H9 (cell line): ENCODE measurements around the gene WIF1. TPM values are rescaled to one million over a fixed set of nuclear protein-coding genes. Genes with fewer than 3 reads are reported as not detected.

Experiments used
- DNase-seq: peaks from one replicate; pipeline ENCODE4 v3.0.0-alpha.2; 2017
- H2AFZ ChIP-seq: one replicate; pipeline ENCODE4 v1.6.1; 2013; ENCODE audit warnings: mild to moderate bottlenecking, low read length, control low read depth, moderate library complexity
- H2AK5ac ChIP-seq: 2 replicates; pipeline ENCODE4 v1.6.1; 2013; ENCODE audit warnings: low read length, control low read depth, mixed read lengths; ENCODE audit not compliant: insufficient read length
- H2BK120ac ChIP-seq: one replicate; pipeline ENCODE4 v1.6.1; 2013; ENCODE audit warnings: low read depth, mild to moderate bottlenecking, low read length, control low read depth, inconsistent platforms; ENCODE audit not compliant: poor library complexity, severe bottlenecking
- H2BK12ac ChIP-seq: 2 replicates; pipeline ENCODE4 v1.6.1; 2013; ENCODE audit warnings: low read length, control low read depth, mixed read lengths, low read depth; ENCODE audit not compliant: insufficient read length
- H2BK15ac ChIP-seq: 2 replicates; pipeline ENCODE4 v1.6.1; 2013; ENCODE audit warnings: low read depth, low read length, control low read depth
- H2BK20ac ChIP-seq: one replicate; pipeline ENCODE4 v1.6.1; 2013; ENCODE audit warnings: low read depth, mild to moderate bottlenecking, low read length, control low read depth, inconsistent platforms; ENCODE audit not compliant: poor library complexity, severe bottlenecking
- H2BK5ac ChIP-seq: 2 replicates; pipeline ENCODE4 v1.6.1; 2013; ENCODE audit warnings: low read length, control low read depth, mixed read lengths; ENCODE audit not compliant: insufficient read length
- H3K14ac ChIP-seq: 2 replicates; pipeline ENCODE4 v1.6.1; 2013; ENCODE audit warnings: low read length, control low read depth; ENCODE audit not compliant: insufficient read depth
- H3K18ac ChIP-seq: 2 replicates; pipeline ENCODE4 v1.6.1; 2013; ENCODE audit warnings: low read depth, mild to moderate bottlenecking, mixed read lengths, low read length, control low read depth; ENCODE audit not compliant: insufficient read length
- H3K23ac ChIP-seq: 2 replicates; pipeline ENCODE4 v1.6.1; 2013; ENCODE audit warnings: low read length, control low read depth, mixed read lengths, low read depth; ENCODE audit not compliant: insufficient read length
- H3K23me2 ChIP-seq: 2 replicates; pipeline ENCODE4 v1.6.1; 2013; ENCODE audit warnings: low read depth, mild to moderate bottlenecking, mixed read lengths, low read length, control low read depth; ENCODE audit not compliant: insufficient read length, poor library complexity, severe bottlenecking
- H3K27ac ChIP-seq: 2 replicates; pipeline ENCODE4 v1.5.1; 2013; ENCODE audit warnings: low read length, control low read depth, mixed read lengths, low read depth; ENCODE audit not compliant: insufficient read length
- H3K27me3 ChIP-seq: 2 replicates; pipeline ENCODE4 v1.6.1; 2013; ENCODE audit warnings: low read length, control low read depth, inconsistent platforms; ENCODE audit not compliant: insufficient read depth
- H3K4ac ChIP-seq: 2 replicates; pipeline ENCODE4 v1.6.1; 2013; ENCODE audit warnings: low read depth, mild to moderate bottlenecking, control low read depth, inconsistent platforms, low read length, moderate library complexity
- H3K4me1 ChIP-seq: 2 replicates; pipeline ENCODE4 v1.6.1; 2013; ENCODE audit warnings: low read length, control low read depth, inconsistent platforms; ENCODE audit not compliant: insufficient read depth
- H3K4me2 ChIP-seq: 2 replicates; pipeline ENCODE4 v1.6.1; 2013; ENCODE audit warnings: low read length, control low read depth, mixed read lengths; ENCODE audit not compliant: insufficient read length, insufficient read depth
- H3K56ac ChIP-seq: 2 replicates; pipeline ENCODE4 v1.6.1; 2013; ENCODE audit warnings: low read depth, mild to moderate bottlenecking, mixed read lengths, low read length, control low read depth; ENCODE audit not compliant: insufficient read length
- H3K79me1 ChIP-seq: 2 replicates; pipeline ENCODE4 v1.6.1; 2013; ENCODE audit warnings: low read depth, mild to moderate bottlenecking, moderate library complexity, low read length, control low read depth, inconsistent platforms; ENCODE audit not compliant: insufficient read depth, poor library complexity, severe bottlenecking
- H3K79me2 ChIP-seq: 2 replicates; pipeline ENCODE4 v1.6.1; 2013; ENCODE audit warnings: low read length, control low read depth, inconsistent platforms; ENCODE audit not compliant: insufficient read depth
- H3K9ac ChIP-seq: 2 replicates; pipeline ENCODE4 v1.6.1; 2013; ENCODE audit warnings: low read length, control low read depth, mixed read lengths; ENCODE audit not compliant: insufficient read length; ENCODE audit errors: extremely low read depth
- H3K9me3 ChIP-seq: one replicate; pipeline ENCODE4 v1.6.1; 2013; ENCODE audit warnings: low read depth, low read length, inconsistent platforms; ENCODE audit not compliant: control insufficient read depth
- H3T11ph ChIP-seq: one replicate; pipeline ENCODE4 v1.6.1; 2013; ENCODE audit warnings: mild to moderate bottlenecking, low read length, control low read depth, inconsistent platforms
- H4K20me1 ChIP-seq: one replicate; pipeline ENCODE4 v1.6.1; 2013; ENCODE audit not compliant: control insufficient read depth, insufficient read length, insufficient read depth
- H4K5ac ChIP-seq: 2 replicates; pipeline ENCODE4 v1.6.1; 2013; ENCODE audit warnings: low read depth, mild to moderate bottlenecking, mixed read lengths, low read length, control low read depth; ENCODE audit not compliant: insufficient read length
- H4K8ac ChIP-seq: replicated peaks from 2 replicates; pipeline ENCODE4 v1.6.1; 2013; ENCODE audit warnings: low read length, control low read depth, mixed read lengths, low read depth; ENCODE audit not compliant: insufficient read length
- H4K91ac ChIP-seq: 2 replicates; pipeline ENCODE4 v1.6.1; 2013; ENCODE audit warnings: low read depth, mild to moderate bottlenecking, moderate library complexity, mixed read lengths, low read length, control low read depth; ENCODE audit not compliant: insufficient read length
- H3K27ac Mint-ChIP-seq, 3 experiments: 2 replicates in 2 of 3; 3 replicates in 1 of 3; pipeline ENCODE4 v1.8.0; 2020 to 2021; ENCODE audit warnings: mixed read lengths in 3 of 3, mild to moderate bottlenecking in 1 of 3, moderate library complexity in 1 of 3
- H3K27me3 Mint-ChIP-seq: 2 replicates; pipeline ENCODE4 v1.8.0; 2021; ENCODE audit warnings: low read depth, mild to moderate bottlenecking, moderate library complexity, mixed read lengths
- H3K36me3 Mint-ChIP-seq, 3 experiments: 2 replicates in 2 of 3; 3 replicates in 1 of 3; pipeline ENCODE4 v1.8.0; 2020 to 2021; ENCODE audit warnings: low read depth in 3 of 3, mixed read lengths in 3 of 3; ENCODE audit not compliant: insufficient read depth in 1 of 3
- H3K4me1 Mint-ChIP-seq, 2 experiments: 2 replicates each; pipeline ENCODE4 v1.8.0; 2020; ENCODE audit warnings: mixed read lengths in 2 of 2
- H3K4me3 Mint-ChIP-seq, 2 experiments: 2 replicates in 1 of 2; 3 replicates in 1 of 2; pipeline ENCODE4 v1.8.0; 2020 to 2021; ENCODE audit warnings: mild to moderate bottlenecking in 2 of 2, mixed read lengths in 2 of 2, moderate library complexity in 1 of 2
- H3K9me3 Mint-ChIP-seq, 2 experiments: 2 replicates in 1 of 2; 3 replicates in 1 of 2; pipeline ENCODE4 v1.8.0; 2020; ENCODE audit warnings: mild to moderate bottlenecking in 2 of 2, mixed read lengths in 2 of 2, moderate library complexity in 1 of 2
- WGBS: extraction: QIAGEN DNeasy Blood & Tissue Kit; methylation state at CpG from one replicate; pipeline ENCODE4 v1.1.7; 2013; ENCODE audit warnings: missing lambda C conversion rate, low lambda C conversion rate, mixed read lengths; ENCODE audit not compliant: insufficient read length; ENCODE audit errors: extremely low coverage; 5-methylcytosine and 5-hydroxymethylcytosine counted together
- total RNA-seq: library from RNA; stranded (reverse); gene quantifications from 2 replicates; pipeline ENCODE4 v1.2.1, GENCODE V29; 2021
- TF ChIP-seq, protein P1 (sequence below): fragments of 200-600 bp; sonication (generic); conservative IDR thresholded peaks from 3 replicates; pipeline ENCODE4 v1.8.0; 2021; ENCODE audit warnings: antibody characterized with exemption, mild to moderate bottlenecking

WIF1 gene
- total RNA-seq, 1 experiment from 2014 or later: 0.98 TPM

DNA sequence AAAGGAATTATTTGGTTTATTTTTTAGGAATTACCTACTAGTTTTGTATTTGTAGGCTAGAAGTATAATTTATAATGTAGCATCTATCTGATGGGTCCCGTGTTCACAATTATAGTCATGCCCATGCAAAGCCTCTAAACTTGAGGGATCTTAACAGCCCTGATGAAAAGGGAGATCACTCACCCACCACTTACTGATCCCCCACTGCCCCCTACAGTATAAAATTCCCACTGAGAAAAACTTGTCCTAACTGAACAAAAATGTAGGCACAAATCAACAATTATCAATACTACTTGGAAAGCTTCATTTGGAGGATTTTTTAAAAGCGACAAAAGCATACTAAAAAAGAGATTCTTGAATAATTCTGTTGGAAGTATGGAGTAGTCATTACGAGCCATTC is 21.0 kb downstream of the WIF1 start:
- Mint-ChIP-seq H3K27me3 (no peaks in the 10 kb centered on the region), H3K9me3 (no peaks in the 10 kb centered on the region; a peak in 1 of 5 replicates), H3K27ac (no peak overlapping the region), H3K36me3 (no peaks in the 10 kb centered on the region), H3K4me3 (no peak overlapping the region), H3K4me1 (peaks cover 6 to 11% of the 10 kb centered on the region in 2 experiments)
- Histone ChIP-seq H2BK20ac (no peak overlapping the region), H3K4ac (no peak overlapping the region), H3K23ac (no peak overlapping the region), H3K27ac (no peak overlapping the region), H3K9me3 (no peaks in the 10 kb centered on the region), H3K79me1 (no peaks in the 10 kb centered on the region), H2BK5ac (no peak overlapping the region), H4K20me1 (no peaks in the 10 kb centered on the region), H4K8ac (no peak overlapping the region), H2BK15ac (no peak overlapping the region), H3K23me2 (no peaks in the 10 kb centered on the region), H2BK120ac (no peak overlapping the region), H2AFZ (no peak overlapping the region), H3K56ac (no peak overlapping the region), H4K91ac (no peak overlapping the region), H3K79me2 (no peaks in the 10 kb centered on the region), H3T11ph (no peak overlapping the region), H3K9ac (no peak overlapping the region), H3K4me1 (no peaks in the 10 kb centered on the region), H2AK5ac (no peak overlapping the region), H2BK12ac (no peak overlapping the region), H3K18ac (no peak overlapping the region), H3K4me2 (no peak overlapping the region), H3K14ac (no peak overlapping the region), H3K27me3 (no peaks in the 10 kb centered on the region), H4K5ac (no peak overlapping the region)
- TF ChIP-seq, protein P1, sequence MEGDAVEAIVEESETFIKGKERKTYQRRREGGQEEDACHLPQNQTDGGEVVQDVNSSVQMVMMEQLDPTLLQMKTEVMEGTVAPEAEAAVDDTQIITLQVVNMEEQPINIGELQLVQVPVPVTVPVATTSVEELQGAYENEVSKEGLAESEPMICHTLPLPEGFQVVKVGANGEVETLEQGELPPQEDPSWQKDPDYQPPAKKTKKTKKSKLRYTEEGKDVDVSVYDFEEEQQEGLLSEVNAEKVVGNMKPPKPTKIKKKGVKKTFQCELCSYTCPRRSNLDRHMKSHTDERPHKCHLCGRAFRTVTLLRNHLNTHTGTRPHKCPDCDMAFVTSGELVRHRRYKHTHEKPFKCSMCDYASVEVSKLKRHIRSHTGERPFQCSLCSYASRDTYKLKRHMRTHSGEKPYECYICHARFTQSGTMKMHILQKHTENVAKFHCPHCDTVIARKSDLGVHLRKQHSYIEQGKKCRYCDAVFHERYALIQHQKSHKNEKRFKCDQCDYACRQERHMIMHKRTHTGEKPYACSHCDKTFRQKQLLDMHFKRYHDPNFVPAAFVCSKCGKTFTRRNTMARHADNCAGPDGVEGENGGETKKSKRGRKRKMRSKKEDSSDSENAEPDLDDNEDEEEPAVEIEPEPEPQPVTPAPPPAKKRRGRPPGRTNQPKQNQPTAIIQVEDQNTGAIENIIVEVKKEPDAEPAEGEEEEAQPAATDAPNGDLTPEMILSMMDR: peak; percentile 72
- no peak for DNase-seq
- no CpG with 5 or more reads among the region's 3 CpGs for WGBS
